ENCODE data around the gene KCNMA1. TPM values are rescaled to one million over a fixed set of nuclear protein-coding genes. Genes with fewer than 3 reads are reported as not detected.

KCNMA1 gene
- total RNA-seq, 1 experiment from 2014 or later = 143 TPM

DNA sequence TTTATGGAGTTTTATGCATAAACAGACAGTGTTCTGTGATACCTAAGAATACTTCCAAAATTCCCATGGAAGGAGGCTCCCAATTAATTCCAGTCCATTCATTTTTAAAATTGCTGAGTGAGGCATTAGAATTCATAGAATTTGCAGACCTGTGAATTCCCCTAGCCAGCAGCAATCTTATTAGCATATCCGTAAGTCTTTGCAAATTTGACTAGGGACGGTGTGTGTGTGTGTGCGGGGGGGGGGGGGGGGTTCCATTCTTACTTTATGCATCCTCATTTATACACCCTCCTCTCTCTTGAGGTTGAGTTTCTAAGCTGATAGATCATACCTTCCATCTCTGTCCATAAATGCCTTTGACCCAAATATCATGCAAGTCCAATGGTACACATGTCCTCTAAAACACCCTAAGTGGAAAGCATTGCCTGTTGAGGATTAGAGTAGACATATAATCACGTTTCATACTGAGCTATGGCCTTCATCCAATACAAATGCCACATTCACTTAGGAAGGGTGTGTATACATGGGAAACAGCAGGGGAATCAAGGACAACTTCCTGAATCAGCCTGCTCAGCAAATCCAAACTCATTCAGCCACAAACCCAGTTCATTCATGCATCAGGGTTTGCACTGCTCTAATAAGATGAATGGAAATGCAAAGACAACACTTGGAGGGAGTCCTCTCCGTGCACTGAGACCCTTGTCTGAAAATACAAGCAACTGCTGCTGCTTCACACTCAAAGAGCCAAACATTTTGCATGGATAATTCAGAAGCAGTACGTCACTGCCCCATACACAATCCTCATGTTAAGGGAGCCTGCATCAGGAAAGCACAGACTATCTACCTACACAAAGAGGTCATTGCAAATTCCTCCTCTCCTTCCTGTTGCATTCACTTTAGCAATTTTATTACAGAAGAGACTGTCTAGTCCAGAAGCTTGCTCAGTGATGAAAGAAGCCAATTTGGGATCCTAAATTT is 350.8 kb downstream of the KCNMA1 start:
- H3K9me3 ChIP-seq (ENCODE audit: low read length) = no peaks in the 10 kb centered on the region
- H4K20me1 ChIP-seq (ENCODE audit: low read length) = no peaks in the 10 kb centered on the region
- H3K79me2 ChIP-seq (ENCODE audit: low read length) = no peaks in the 10 kb centered on the region
- H3K27me3 ChIP-seq (ENCODE audit: low read length) = no peaks in the 10 kb centered on the region
- POLR2A ChIA-PET (ENCODE audit: unreplicated experiment) = no interaction called here
- H3K27ac ChIP-seq (ENCODE audit: low read length) = no peak overlapping the region
- H3K4me2 ChIP-seq (ENCODE audit: low read length) = no peak overlapping the region
- H3K36me3 ChIP-seq (ENCODE audit: low read depth, low read length) = no peaks in the 10 kb centered on the region
- ATAC-seq (no peak), DNase-seq (no peak)
- H3K4me3 ChIP-seq (ENCODE audit: low read length) = no peak overlapping the region
- no TSS peak for BruUV-seq (replicated peaks)
- TF ChIP-seq, protein P1, sequence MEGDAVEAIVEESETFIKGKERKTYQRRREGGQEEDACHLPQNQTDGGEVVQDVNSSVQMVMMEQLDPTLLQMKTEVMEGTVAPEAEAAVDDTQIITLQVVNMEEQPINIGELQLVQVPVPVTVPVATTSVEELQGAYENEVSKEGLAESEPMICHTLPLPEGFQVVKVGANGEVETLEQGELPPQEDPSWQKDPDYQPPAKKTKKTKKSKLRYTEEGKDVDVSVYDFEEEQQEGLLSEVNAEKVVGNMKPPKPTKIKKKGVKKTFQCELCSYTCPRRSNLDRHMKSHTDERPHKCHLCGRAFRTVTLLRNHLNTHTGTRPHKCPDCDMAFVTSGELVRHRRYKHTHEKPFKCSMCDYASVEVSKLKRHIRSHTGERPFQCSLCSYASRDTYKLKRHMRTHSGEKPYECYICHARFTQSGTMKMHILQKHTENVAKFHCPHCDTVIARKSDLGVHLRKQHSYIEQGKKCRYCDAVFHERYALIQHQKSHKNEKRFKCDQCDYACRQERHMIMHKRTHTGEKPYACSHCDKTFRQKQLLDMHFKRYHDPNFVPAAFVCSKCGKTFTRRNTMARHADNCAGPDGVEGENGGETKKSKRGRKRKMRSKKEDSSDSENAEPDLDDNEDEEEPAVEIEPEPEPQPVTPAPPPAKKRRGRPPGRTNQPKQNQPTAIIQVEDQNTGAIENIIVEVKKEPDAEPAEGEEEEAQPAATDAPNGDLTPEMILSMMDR (conservative IDR thresholded peaks at IDR 0.05; ENCODE audit: low read depth, low read length) = no peak
- TF ChIP-seq EZH2phosphoT487 (IDR thresholded peaks at IDR 0.05; ENCODE audit: borderline replicate concordance, low read length) (no peak), EZH2 (IDR thresholded peaks at IDR 0.05; ENCODE audit: low read length, unreplicated experiment) (no peak)
- CTCF ChIA-PET = no interaction called here
- peaks cover 49% of the 10 kb centered on the region for H3K4me1 ChIP-seq (ENCODE audit: insufficient read depth, low read length)
- H3K9me2 ChIP-seq (replicated peaks; ENCODE audit: low read length) = no peaks in the 10 kb centered on the region; the same call in 1 of the 2 replicates
- no peak overlapping the region for H3K9ac ChIP-seq (ENCODE audit: low read length)
- intact Hi-C loops (cut with micrococcal nuclease) = no loop called here
- H3F3A ChIP-seq (ENCODE audit: low read length, unreplicated experiment) = peaks cover 15% of the 10 kb centered on the region
- no peak overlapping the region for H2AFZ ChIP-seq (ENCODE audit: low read length)

DNA sequence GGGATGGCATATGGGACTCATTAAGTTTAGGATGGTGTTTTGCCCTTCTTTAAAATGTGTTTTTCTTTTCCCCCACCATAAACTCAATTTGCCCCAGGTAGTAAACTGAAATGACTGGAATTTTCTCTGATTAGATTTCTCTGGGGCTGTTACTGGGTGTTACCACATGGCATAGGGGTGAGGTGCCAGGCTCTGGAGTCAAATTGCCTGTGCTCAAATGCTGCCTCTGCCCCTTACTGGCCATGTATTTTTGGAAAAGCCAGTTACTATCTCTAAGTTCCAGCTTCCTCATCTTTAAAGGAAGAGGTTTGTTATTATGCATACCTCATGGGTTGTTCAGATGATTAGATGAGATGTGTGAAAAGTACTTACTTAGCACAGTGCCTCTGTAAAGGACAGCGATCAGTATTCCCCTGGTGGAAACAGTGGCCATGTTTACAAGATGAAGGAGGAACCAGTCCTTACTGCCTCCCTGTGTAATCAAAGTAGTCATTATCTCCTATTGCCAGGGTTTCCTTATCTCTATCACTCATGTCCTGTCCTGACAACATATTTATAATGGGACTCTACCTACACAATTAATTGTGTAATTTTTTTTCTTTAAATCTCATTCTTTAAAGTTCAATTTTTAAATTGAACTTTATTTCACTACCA is 352.0 kb downstream of the KCNMA1 start:
- H3K9me2 ChIP-seq (replicated peaks; ENCODE audit: low read length) = no peaks in the 10 kb centered on the region; the same call in 1 of the 2 replicates
- no peak overlapping the region for H2AFZ ChIP-seq (ENCODE audit: low read length)
- BruUV-seq (replicated peaks) = no TSS peak
- peaks cover 37% of the 10 kb centered on the region for H3K4me1 ChIP-seq (ENCODE audit: insufficient read depth, low read length)
- no peak overlapping the region for H3K4me3 ChIP-seq (ENCODE audit: low read length)
- CTCF ChIA-PET = no interaction called here
- H3K9ac ChIP-seq (ENCODE audit: low read length) = no peak overlapping the region
- peaks cover 7% of the 10 kb centered on the region for H3F3A ChIP-seq (ENCODE audit: low read length, unreplicated experiment)
- DNase-seq = no peak
- no peaks in the 10 kb centered on the region for H4K20me1 ChIP-seq (ENCODE audit: low read length)
- no peak overlapping the region for H3K27ac ChIP-seq (ENCODE audit: low read length)
- intact Hi-C loops (cut with micrococcal nuclease) = no loop called here
- H3K36me3 ChIP-seq (ENCODE audit: low read depth, low read length) = no peaks in the 10 kb centered on the region
- POLR2A ChIA-PET (ENCODE audit: unreplicated experiment) = no interaction called here
- H3K27me3 ChIP-seq (ENCODE audit: low read length) = no peaks in the 10 kb centered on the region
- ATAC-seq = no peak
- no peak overlapping the region for H3K4me2 ChIP-seq (ENCODE audit: low read length)
- no peaks in the 10 kb centered on the region for H3K9me3 ChIP-seq (ENCODE audit: low read length)
- no peaks in the 10 kb centered on the region for H3K79me2 ChIP-seq (ENCODE audit: low read length)
- TF ChIP-seq EZH2 (IDR thresholded peaks at IDR 0.05; ENCODE audit: low read length, unreplicated experiment) (no peak), EZH2phosphoT487 (IDR thresholded peaks at IDR 0.05; ENCODE audit: borderline replicate concordance, low read length) (no peak)
- TF ChIP-seq, protein P1 (conservative IDR thresholded peaks at IDR 0.05; ENCODE audit: low read depth, low read length) = no peak

Data from PC-3 (cell line).